IPS-15b (cell line): ENCODE measurements around the gene KIAA1217.
"Not testable (repeated sequence)": the region's sequence is repeated elsewhere in the genome, so short reads cannot be mapped to it uniquely, and the experiment has no call there.

ENCODE experiments used
- H3K27me3 ChIP-seq: one replicate; pipeline ENCODE4 v1.6.1; 2013; ENCODE audit warnings: low read length; ENCODE audit not compliant: control insufficient read depth, insufficient read depth
- H3K36me3 ChIP-seq: one replicate; pipeline ENCODE4 v1.6.1; 2013; ENCODE audit warnings: low read length; ENCODE audit not compliant: control insufficient read depth, insufficient read depth
- H3K4me1 ChIP-seq: one replicate; pipeline ENCODE4 v1.6.1; 2013; ENCODE audit warnings: mild to moderate bottlenecking, low read length; ENCODE audit not compliant: control insufficient read depth, insufficient read depth
- H3K4me3 ChIP-seq: one replicate; pipeline ENCODE4 v1.5.1; 2013; ENCODE audit warnings: low read depth, low read length
- H3K9ac ChIP-seq: one replicate; pipeline ENCODE4 v1.6.1; 2013; ENCODE audit warnings: low read depth, mild to moderate bottlenecking, low read length
- H3K9me3 ChIP-seq: one replicate; pipeline ENCODE4 v1.6.1; 2013; ENCODE audit warnings: mild to moderate bottlenecking, low read length; ENCODE audit not compliant: control insufficient read depth, insufficient read depth

KIAA1217 gene

GRCh38 chr10:24349379-24350001 is 140.6 kb downstream of the KIAA1217 start:
- H3K4me1 ChIP-seq, result peaks cover 3% of the 10 kb centered on the region
- H3K27me3 ChIP-seq, result no peaks in the 10 kb centered on the region
- H3K36me3 ChIP-seq, result no peaks in the 10 kb centered on the region
- no peaks in the 10 kb centered on the region for H3K9me3 ChIP-seq
- no peak overlapping the region for H3K4me3 ChIP-seq
- no peak overlapping the region for H3K9ac ChIP-seq

- Histone ChIP-seq H3K9me3 (no peaks in the 10 kb centered on the region), H3K4me3 (no peak overlapping the region), H3K9ac (no peak overlapping the region), H3K27me3 (no peaks in the 10 kb centered on the region), H3K4me1 (peaks cover 3% of the 10 kb centered on the region), H3K36me3 (no peaks in the 10 kb centered on the region)
Measured at GRCh38 chr10:24350070-24350921, 141.4 kb downstream of the KIAA1217 start.

- H3K27me3 ChIP-seq, H3K9me3 ChIP-seq, H3K4me1 ChIP-seq, H3K9ac ChIP-seq, H3K36me3 ChIP-seq, H3K4me3 ChIP-seq: not testable (repeated sequence)
Measured at GRCh38 chr10:24350922-24351225, 141.9 kb downstream of the KIAA1217 start.

GRCh38 chr10:24351961-24352360 is 143.0 kb downstream of the KIAA1217 start:
- H3K4me3 ChIP-seq, result no peak overlapping the region
- no peaks in the 10 kb centered on the region for H3K9me3 ChIP-seq
- peaks cover 3% of the 10 kb centered on the region for H3K4me1 ChIP-seq

GRCh38 chr10:24352399-24352798 is 143.5 kb downstream of the KIAA1217 start:
- Histone ChIP-seq H3K4me3 (no peak overlapping the region), H3K36me3 (no peaks in the 10 kb centered on the region), H3K4me1 (peaks cover 3% of the 10 kb centered on the region), H3K27me3 (no peaks in the 10 kb centered on the region), H3K9me3 (no peaks in the 10 kb centered on the region), H3K9ac (no peak overlapping the region)

More at GRCh38 chr10:24351961-24352360, 143.0 kb downstream of the KIAA1217 start:
- H3K9ac ChIP-seq, result no peak overlapping the region
- H3K36me3 ChIP-seq, result no peaks in the 10 kb centered on the region
- no peaks in the 10 kb centered on the region for H3K27me3 ChIP-seq

GRCh38 chr10:24353319-24353718 is 144.4 kb downstream of the KIAA1217 start:
- Histone ChIP-seq H3K27me3 (no peaks in the 10 kb centered on the region), H3K36me3 (no peaks in the 10 kb centered on the region), H3K4me1 (peaks cover 3% of the 10 kb centered on the region), H3K9me3 (no peaks in the 10 kb centered on the region), H3K9ac (no peak overlapping the region), H3K4me3 (no peak overlapping the region)

GRCh38 chr10:24355056-24355688 is 146.2 kb downstream of the KIAA1217 start:
- Histone ChIP-seq H3K9me3 (no peaks in the 10 kb centered on the region), H3K9ac (no peak overlapping the region), H3K4me1 (peaks cover 3% of the 10 kb centered on the region), H3K27me3 (no peaks in the 10 kb centered on the region), H3K4me3 (no peak overlapping the region), H3K36me3 (no peaks in the 10 kb centered on the region)

- H3K27me3 ChIP-seq, result no peaks in the 10 kb centered on the region
- H3K4me1 ChIP-seq, result no peaks in the 10 kb centered on the region
- H3K9me3 ChIP-seq, result no peaks in the 10 kb centered on the region
- H3K4me3 ChIP-seq, result no peak overlapping the region
- H3K9ac ChIP-seq, result no peak overlapping the region
- H3K36me3 ChIP-seq, result no peaks in the 10 kb centered on the region
Measured at GRCh38 chr10:24357344-24358004, 148.5 kb downstream of the KIAA1217 start.

GRCh38 chr10:24358022-24358421 is 149.1 kb downstream of the KIAA1217 start:
- no peaks in the 10 kb centered on the region for H3K36me3 ChIP-seq
- no peaks in the 10 kb centered on the region for H3K4me1 ChIP-seq
- H3K27me3 ChIP-seq, result no peaks in the 10 kb centered on the region
- no peaks in the 10 kb centered on the region for H3K9me3 ChIP-seq
- H3K4me3 ChIP-seq, result no peak overlapping the region
- H3K9ac ChIP-seq, result no peak overlapping the region

- Histone ChIP-seq H3K4me3 (no peak overlapping the region), H3K36me3 (no peaks in the 10 kb centered on the region), H3K9me3 (no peaks in the 10 kb centered on the region), H3K4me1 (no peaks in the 10 kb centered on the region), H3K9ac (no peak overlapping the region), H3K27me3 (no peaks in the 10 kb centered on the region)
Measured at GRCh38 chr10:24360282-24361127, 151.6 kb downstream of the KIAA1217 start.

- H3K9me3 ChIP-seq, result no peaks in the 10 kb centered on the region
- H3K4me3 ChIP-seq, result no peak overlapping the region
- no peak overlapping the region for H3K9ac ChIP-seq
- H3K4me1 ChIP-seq, result no peaks in the 10 kb centered on the region
- H3K36me3 ChIP-seq, result no peaks in the 10 kb centered on the region
- no peaks in the 10 kb centered on the region for H3K27me3 ChIP-seq
Measured at GRCh38 chr10:24363070-24363469, 154.1 kb downstream of the KIAA1217 start.
